Measurements from ENCODE around the gene CHCHD4.

The CHCHD4 gene

GRCh38 chr3:14135581-14135980 is 10.9 kb upstream of the CHCHD4 start:
- no peak for DNase-seq (ENCODE audit: low read depth in 2 of 2, low spot score in 1 of 2)

GRCh38 chr3:14134291-14134690 is 9.6 kb upstream of the CHCHD4 start:
- DNase-seq (ENCODE audit: low read depth in 2 of 2, low spot score in 1 of 2), result no peak

- no peak for DNase-seq (ENCODE audit: low read depth in 2 of 2, low spot score in 1 of 2)
These were observed 9.2 kb upstream of the CHCHD4 start for GRCh38 chr3:14133876-14134275.

- DNase-seq (ENCODE audit: low read depth in 2 of 2, low spot score in 1 of 2), result no peak
These were observed 8.6 kb upstream of the CHCHD4 start for GRCh38 chr3:14133188-14133800.

GRCh38 chr3:14132689-14133088 is 8.0 kb upstream of the CHCHD4 start:
- no peak for DNase-seq (ENCODE audit: low read depth in 2 of 2, low spot score in 1 of 2)

- DNase-seq (ENCODE audit: low read depth in 2 of 2, low spot score in 1 of 2), result no peak
These were observed 7.5 kb upstream of the CHCHD4 start for GRCh38 chr3:14132120-14132519.

- DNase-seq (ENCODE audit: low read depth in 2 of 2, low spot score in 1 of 2), result no peak
These were observed 6.5 kb upstream of the CHCHD4 start for GRCh38 chr3:14131134-14131533.

GRCh38 chr3:14130707-14131106 is 6.0 kb upstream of the CHCHD4 start:
- DNase-seq (ENCODE audit: low read depth in 2 of 2, low spot score in 1 of 2), result no peak

- DNase-seq (ENCODE audit: low read depth in 2 of 2, low spot score in 1 of 2), result no peak
These were observed 5.6 kb upstream of the CHCHD4 start for GRCh38 chr3:14130230-14130629.

- no peak for DNase-seq (ENCODE audit: low read depth in 2 of 2, low spot score in 1 of 2)
These were observed 4.6 kb upstream of the CHCHD4 start for GRCh38 chr3:14129296-14129695.

- DNase-seq (ENCODE audit: low read depth in 2 of 2, low spot score in 1 of 2), result no peak
These were observed 4.1 kb upstream of the CHCHD4 start for GRCh38 chr3:14128724-14129123.

- DNase-seq (ENCODE audit: low read depth in 2 of 2, low spot score in 1 of 2), result no peak
These were observed 3.0 kb upstream of the CHCHD4 start for GRCh38 chr3:14127516-14128161.

GRCh38 chr3:14126887-14127505 is 2.3 kb upstream of the CHCHD4 start:
- DNase-seq (ENCODE audit: low read depth in 2 of 2, low spot score in 1 of 2), result no peak

GRCh38 chr3:14126017-14126886 is 1.6 kb upstream of the CHCHD4 start:
- no peak for DNase-seq (ENCODE audit: low read depth in 2 of 2, low spot score in 1 of 2)

GRCh38 chr3:14125193-14126016 is 735 bp upstream of the CHCHD4 start:
- DNase-seq (ENCODE audit: low read depth in 2 of 2, low spot score in 1 of 2), result peak in 1 of 2 donors; percentile 53

GRCh38 chr3:14124223-14124614 is 451 bp downstream of the CHCHD4 start:
- peak in 1 of 2 donors; percentile 46 for DNase-seq (ENCODE audit: low read depth in 2 of 2, low spot score in 1 of 2)

GRCh38 chr3:14123308-14124222 is 1.1 kb downstream of the CHCHD4 start:
- no peak for DNase-seq (ENCODE audit: low read depth in 2 of 2, low spot score in 1 of 2)

- no peak for DNase-seq (ENCODE audit: low read depth in 2 of 2, low spot score in 1 of 2)
These were observed 2.4 kb downstream of the CHCHD4 start for GRCh38 chr3:14122301-14122700.

GRCh38 chr3:14121859-14122258 is 2.8 kb downstream of the CHCHD4 start:
- no peak for DNase-seq (ENCODE audit: low read depth in 2 of 2, low spot score in 1 of 2)

All from stimulated activated CD8-positive, alpha-beta memory T cell treated with anti-CD3 and anti-CD28 coated beads, Interleukin-4, amount 100 ng/mL, for 4 hours (primary cell).